Measurements from ENCODE around the gene MTHFSD.

MTHFSD gene

GRCh38 chr16:86524029-86524428, 31.0 kb downstream of the MTHFSD start:
- no peak for DNase-seq

- no peak for DNase-seq
Measured at GRCh38 chr16:86523166-86523740, 31.8 kb downstream of the MTHFSD start.

GRCh38 chr16:86522634-86523033, 32.4 kb downstream of the MTHFSD start:
- no peak for DNase-seq

- DNase-seq: no peak
Measured at GRCh38 chr16:86521236-86522197, 33.5 kb downstream of the MTHFSD start.

GRCh38 chr16:86520317-86521210, 34.5 kb downstream of the MTHFSD start:
- DNase-seq: no peak

GRCh38 chr16:86519649-86520316, 35.3 kb downstream of the MTHFSD start:
- DNase-seq: peak; percentile 3 to 49

GRCh38 chr16:86519007-86519648, 35.9 kb downstream of the MTHFSD start:
- DNase-seq: no peak

GRCh38 chr16:86517652-86518258, 37.3 kb downstream of the MTHFSD start:
- peak; percentile 29 to 52 for DNase-seq

GRCh38 chr16:86517033-86517432, 38.0 kb downstream of the MTHFSD start:
- no peak for DNase-seq

- DNase-seq: no peak
Measured at GRCh38 chr16:86516623-86517003, 38.4 kb downstream of the MTHFSD start.

- DNase-seq: no peak
Measured at GRCh38 chr16:86515777-86516622, 39.0 kb downstream of the MTHFSD start.

- DNase-seq: no peak
Measured at GRCh38 chr16:86515413-86515776, 39.6 kb downstream of the MTHFSD start.

GRCh38 chr16:86514481-86515376, 40.3 kb downstream of the MTHFSD start:
- DNase-seq: no peak

- DNase-seq: no peak
Measured at GRCh38 chr16:86513471-86514277, 41.4 kb downstream of the MTHFSD start.

- DNase-seq: no peak
Measured at GRCh38 chr16:86512860-86513470, 42.1 kb downstream of the MTHFSD start.

GRCh38 chr16:86512301-86512859, 42.7 kb downstream of the MTHFSD start:
- DNase-seq: no peak

GRCh38 chr16:86511317-86512161, 43.5 kb downstream of the MTHFSD start:
- no peak for DNase-seq
